Natural killer cell (primary cell): ENCODE data around the gene MACROD2. TPM values are rescaled to one million over a fixed set of nuclear protein-coding genes. Genes with fewer than 3 reads are reported as not detected.

Experiments
- ATAC-seq, 3 donors: fragments of 150-1000 bp in 2 of 3; fragments of 200-7000 bp in 1 of 3; cut with Tn5 transposase; 1 replicate in 1 of 3; 2 replicates in 2 of 3; pipeline ENCODE4 v1.10.0; 2021; ENCODE audit warnings: mild to moderate bottlenecking in 2 of 3, moderate library complexity in 2 of 3
- DNase-seq, 2 donors: peaks; one replicate each; pipeline versions ENCODE4 v3.0.0 to v3.0.0-alpha.2; 2013 to 2021; ENCODE audit warnings: mixed read lengths in 1 of 2
- H3K27ac ChIP-seq: one replicate; pipeline ENCODE4 v1.5.1; 2013; ENCODE audit warnings: mild to moderate bottlenecking, low read length
- H3K27me3 ChIP-seq: one replicate; pipeline ENCODE4 v1.6.1; 2013; ENCODE audit warnings: low read length; ENCODE audit not compliant: control insufficient read depth, insufficient read depth
- H3K36me3 ChIP-seq: one replicate; pipeline ENCODE4 v1.6.1; 2013; ENCODE audit warnings: low read length; ENCODE audit not compliant: control insufficient read depth, insufficient read depth
- H3K4me1 ChIP-seq: one replicate; pipeline ENCODE4 v1.6.1; 2013; ENCODE audit warnings: low read length; ENCODE audit not compliant: control insufficient read depth, insufficient read depth
- H3K4me3 ChIP-seq: one replicate; pipeline ENCODE4 v1.5.1; 2013; ENCODE audit warnings: low read length
- H3K9me3 ChIP-seq: one replicate; pipeline ENCODE4 v1.6.1; 2013; ENCODE audit warnings: low read length; ENCODE audit not compliant: control insufficient read depth, insufficient read depth
- H3K27ac Mint-ChIP-seq, 2 donors: one replicate each; pipeline ENCODE4 v1.8.0; 2022; ENCODE audit warnings: mild to moderate bottlenecking in 2 of 2, mixed read lengths in 2 of 2, moderate library complexity in 1 of 2
- H3K27me3 Mint-ChIP-seq, 2 donors: one replicate each; pipeline ENCODE4 v1.8.0; 2022; ENCODE audit warnings: low read depth in 2 of 2, mixed read lengths in 2 of 2
- H3K36me3 Mint-ChIP-seq: one replicate; pipeline ENCODE4 v1.8.0; 2022; ENCODE audit warnings: mixed read lengths
- H3K4me1 Mint-ChIP-seq, 2 donors: one replicate each; pipeline ENCODE4 v1.8.0; 2022; ENCODE audit warnings: mixed read lengths in 2 of 2
- H3K4me3 Mint-ChIP-seq: one replicate; pipeline ENCODE4 v1.8.0; 2022; ENCODE audit warnings: mild to moderate bottlenecking, moderate library complexity, mixed read lengths
- H3K9me3 Mint-ChIP-seq, 2 donors: one replicate each; pipeline ENCODE4 v1.8.0; 2022; ENCODE audit warnings: mixed read lengths in 2 of 2
- WGBS: methylation state at CpG from one replicate; pipeline ENCODE4 v1.1.7; 2013; ENCODE audit warnings: missing lambda C conversion rate; ENCODE audit not compliant: insufficient coverage; 5-methylcytosine and 5-hydroxymethylcytosine counted together
- intact Hi-C: fragments of 100-400 bp; cut with micrococcal nuclease; formaldehyde crosslinking; loops from one replicate; pipeline ENCODE4 v1.14.2; 2022
- total RNA-seq, 4 donors: library from RNA; stranded (reverse); fragments of 120-200 nt in 1 of 4; gene quantifications; one replicate each; pipeline versions ENCODE4 v1.2.3 to v1.2.4, GENCODE V29; 2013 to 2022
- TF ChIP-seq, protein P1 (sequence below): fragments of 200-600 bp; IDR thresholded peaks from one replicate; pipeline ENCODE4 v1.8.0; 2022; ENCODE audit warnings: antibody characterized with exemption

MACROD2 gene
- total RNA-seq, 3 donors from 2014 or later (not counting 1 experiment from before 2014, with no cell fraction given): 0.19 to 0.88 TPM; not detected in 1

DNA sequence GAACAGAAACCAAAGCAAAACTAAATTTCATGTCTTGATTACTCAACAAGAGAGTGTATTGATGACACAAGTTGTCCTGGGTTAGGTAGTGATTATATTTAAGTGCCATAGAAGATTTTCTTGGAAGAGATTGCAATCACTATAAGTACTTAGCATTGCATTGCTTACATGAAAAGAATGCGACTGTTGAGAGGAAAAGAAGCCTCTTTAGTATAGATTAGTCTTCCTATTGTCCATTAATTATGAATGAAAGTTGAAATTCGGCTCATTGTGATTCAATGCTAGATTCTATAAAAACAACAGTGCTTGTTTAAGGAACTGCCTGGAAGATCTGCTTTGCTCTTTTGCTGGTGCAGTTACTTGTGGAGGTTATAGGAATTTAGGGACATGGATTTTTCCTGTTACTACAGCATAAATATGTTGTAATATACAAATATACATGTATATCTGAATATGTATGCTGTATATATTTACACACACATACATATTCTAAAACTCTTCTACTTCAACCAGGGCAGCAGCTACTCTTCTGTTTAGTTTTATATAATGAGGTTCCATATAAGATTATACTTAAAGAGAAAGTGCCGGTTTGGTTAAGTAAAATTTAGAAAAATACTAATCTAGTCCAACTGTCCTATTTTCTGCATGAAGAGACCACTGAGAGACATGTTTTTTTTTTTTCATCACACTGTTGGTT, 1781.6 kb downstream of the MACROD2 start:
- no peaks in the 10 kb centered on the region for H3K4me1 Mint-ChIP-seq
- no CpG with 5 or more reads among the region's 3 CpGs for WGBS
- TF ChIP-seq, protein P1, sequence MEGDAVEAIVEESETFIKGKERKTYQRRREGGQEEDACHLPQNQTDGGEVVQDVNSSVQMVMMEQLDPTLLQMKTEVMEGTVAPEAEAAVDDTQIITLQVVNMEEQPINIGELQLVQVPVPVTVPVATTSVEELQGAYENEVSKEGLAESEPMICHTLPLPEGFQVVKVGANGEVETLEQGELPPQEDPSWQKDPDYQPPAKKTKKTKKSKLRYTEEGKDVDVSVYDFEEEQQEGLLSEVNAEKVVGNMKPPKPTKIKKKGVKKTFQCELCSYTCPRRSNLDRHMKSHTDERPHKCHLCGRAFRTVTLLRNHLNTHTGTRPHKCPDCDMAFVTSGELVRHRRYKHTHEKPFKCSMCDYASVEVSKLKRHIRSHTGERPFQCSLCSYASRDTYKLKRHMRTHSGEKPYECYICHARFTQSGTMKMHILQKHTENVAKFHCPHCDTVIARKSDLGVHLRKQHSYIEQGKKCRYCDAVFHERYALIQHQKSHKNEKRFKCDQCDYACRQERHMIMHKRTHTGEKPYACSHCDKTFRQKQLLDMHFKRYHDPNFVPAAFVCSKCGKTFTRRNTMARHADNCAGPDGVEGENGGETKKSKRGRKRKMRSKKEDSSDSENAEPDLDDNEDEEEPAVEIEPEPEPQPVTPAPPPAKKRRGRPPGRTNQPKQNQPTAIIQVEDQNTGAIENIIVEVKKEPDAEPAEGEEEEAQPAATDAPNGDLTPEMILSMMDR: no peak

DNA sequence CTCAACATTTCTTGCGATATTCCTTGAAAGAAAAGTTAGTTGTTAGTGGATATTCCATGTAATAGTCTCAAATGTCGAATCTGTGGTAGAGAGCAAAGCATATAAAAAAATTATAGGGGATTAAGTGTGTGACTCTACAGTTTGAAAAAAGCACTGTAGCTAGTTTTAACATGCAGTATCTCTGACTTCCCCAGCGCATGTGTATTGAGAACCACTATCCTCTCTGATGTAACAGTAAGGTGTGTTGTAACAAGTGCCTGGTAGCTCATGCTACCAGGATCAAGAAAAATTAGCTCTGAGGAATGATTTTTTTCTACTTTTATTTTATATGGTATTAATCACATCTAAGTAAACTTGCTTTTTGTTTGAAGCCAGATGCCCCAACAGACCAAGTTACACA, 1788.7 kb downstream of the MACROD2 start:
- no peak overlapping the region for H3K4me3 ChIP-seq
- H3K4me1 ChIP-seq: no peaks in the 10 kb centered on the region
- DNase-seq (no peak), ATAC-seq (no peak)
- 79% methylated on average over 3 of the region's 3 CpGs for whole genome bisulfite sequencing
- H3K4me3 Mint-ChIP-seq: no peak overlapping the region
- H3K9me3 Mint-ChIP-seq: peaks cover 0 to 5% of the 10 kb centered on the region in 2 donors
- no peak overlapping the region for H3K27ac Mint-ChIP-seq
- H3K27me3 ChIP-seq: no peaks in the 10 kb centered on the region
- no peaks in the 10 kb centered on the region for H3K36me3 ChIP-seq
- TF ChIP-seq, protein P1: no peak
- H3K4me1 Mint-ChIP-seq: no peaks in the 10 kb centered on the region
- H3K27me3 Mint-ChIP-seq: no peaks in the 10 kb centered on the region
- no peak overlapping the region for H3K27ac ChIP-seq
- intact Hi-C loops: no loop called here
- no peaks in the 10 kb centered on the region for H3K36me3 Mint-ChIP-seq
- no peaks in the 10 kb centered on the region for H3K9me3 ChIP-seq

More for the DNA sequence above, 1781.6 kb downstream of the MACROD2 start:
- DNase-seq (no peak), ATAC-seq (no peak)
- Mint-ChIP-seq H3K27me3 (no peaks in the 10 kb centered on the region), H3K27ac (no peak overlapping the region), H3K36me3 (no peaks in the 10 kb centered on the region), H3K9me3 (peaks cover 0 to 5% of the 10 kb centered on the region in 2 donors), H3K4me3 (no peak overlapping the region)
- no peaks in the 10 kb centered on the region for H3K27me3 ChIP-seq
- H3K9me3 ChIP-seq: no peaks in the 10 kb centered on the region
- H3K4me1 ChIP-seq: no peaks in the 10 kb centered on the region
- no peak overlapping the region for H3K4me3 ChIP-seq
- intact Hi-C loops: no loop called here
- H3K36me3 ChIP-seq: no peaks in the 10 kb centered on the region
- H3K27ac ChIP-seq: no peak overlapping the region

DNA sequence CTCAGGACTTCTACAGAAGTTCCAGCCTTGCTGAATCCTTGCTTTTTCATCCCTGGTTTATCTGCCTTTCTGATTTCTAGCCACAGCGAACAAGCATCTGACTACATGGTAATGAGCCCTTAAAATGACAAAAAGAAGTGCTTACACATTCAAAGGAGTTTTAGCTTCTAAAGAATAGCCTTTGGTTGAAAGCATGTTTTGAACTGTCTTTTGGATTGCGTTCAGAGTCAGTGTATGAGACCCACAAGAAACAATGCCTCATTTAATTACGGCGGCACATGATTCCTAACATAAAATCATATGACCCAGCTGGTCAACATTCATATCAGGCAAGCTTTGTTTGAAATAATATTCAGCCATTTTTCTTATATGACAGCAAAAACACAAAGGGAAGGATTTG, 1793.8 kb downstream of the MACROD2 start:
- intact Hi-C loops: no loop called here
- Histone ChIP-seq H3K4me1 (no peaks in the 10 kb centered on the region), H3K27me3 (peaks cover 2% of the 10 kb centered on the region), H3K4me3 (no peak overlapping the region), H3K9me3 (no peaks in the 10 kb centered on the region), H3K27ac (no peak overlapping the region), H3K36me3 (no peaks in the 10 kb centered on the region)
- TF ChIP-seq, protein P1: no peak
- H3K4me1 Mint-ChIP-seq: no peaks in the 10 kb centered on the region
- ATAC-seq: no peak
- H3K4me3 Mint-ChIP-seq: no peak overlapping the region
- DNase-seq: no peak
- no peaks in the 10 kb centered on the region for H3K9me3 Mint-ChIP-seq
- H3K36me3 Mint-ChIP-seq: no peaks in the 10 kb centered on the region
- H3K27me3 Mint-ChIP-seq: peaks cover 0 to 7% of the 10 kb centered on the region in 2 donors
- no peak overlapping the region for H3K27ac Mint-ChIP-seq
- WGBS: 93% methylated on average over 4 of the region's 4 CpGs

DNA sequence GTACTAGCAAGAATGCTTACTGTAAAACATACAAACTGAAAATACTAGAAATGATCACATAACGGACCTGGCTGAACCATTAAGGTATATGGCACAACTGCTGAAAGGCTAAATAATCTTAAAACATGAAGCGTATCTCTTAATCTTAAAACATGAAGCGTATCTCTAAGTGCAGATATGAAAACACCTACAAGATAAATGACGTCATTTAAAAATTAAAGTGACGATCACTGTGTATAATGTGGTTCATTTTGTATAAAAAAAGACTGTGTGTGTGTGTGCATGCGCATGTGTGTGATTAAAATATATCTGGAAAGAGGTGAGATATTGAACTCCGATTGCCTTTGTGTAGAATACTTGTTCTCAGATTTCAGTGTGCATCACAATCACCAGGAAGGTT, 1797.5 kb downstream of the MACROD2 start:
- no peaks in the 10 kb centered on the region for H3K4me1 Mint-ChIP-seq
- TF ChIP-seq, protein P1: no peak
- DNase-seq (no peak), ATAC-seq (no peak)
- no peak overlapping the region for H3K4me3 Mint-ChIP-seq
- no peaks in the 10 kb centered on the region for H3K9me3 ChIP-seq
- intact Hi-C loops: no loop called here
- WGBS: 98% methylated on average over 7 of the region's 7 CpGs
- H3K27me3 ChIP-seq: peaks cover 2% of the 10 kb centered on the region
- H3K36me3 Mint-ChIP-seq: no peaks in the 10 kb centered on the region
- no peaks in the 10 kb centered on the region for H3K4me1 ChIP-seq
- H3K36me3 ChIP-seq: no peaks in the 10 kb centered on the region
- no peaks in the 10 kb centered on the region for H3K9me3 Mint-ChIP-seq
- no peak overlapping the region for H3K27ac ChIP-seq
- H3K4me3 ChIP-seq: no peak overlapping the region
- no peak overlapping the region for H3K27ac Mint-ChIP-seq
- H3K27me3 Mint-ChIP-seq: peaks cover 0 to 7% of the 10 kb centered on the region in 2 donors
